ENCODE results near the gene CDHR1. TPM values are rescaled to one million over a fixed set of nuclear protein-coding genes. Genes with fewer than 3 reads are reported as not detected.

The CDHR1 gene
- polyA plus RNA-seq, 1 donor from 2014 or later = 1.9 TPM

DNA sequence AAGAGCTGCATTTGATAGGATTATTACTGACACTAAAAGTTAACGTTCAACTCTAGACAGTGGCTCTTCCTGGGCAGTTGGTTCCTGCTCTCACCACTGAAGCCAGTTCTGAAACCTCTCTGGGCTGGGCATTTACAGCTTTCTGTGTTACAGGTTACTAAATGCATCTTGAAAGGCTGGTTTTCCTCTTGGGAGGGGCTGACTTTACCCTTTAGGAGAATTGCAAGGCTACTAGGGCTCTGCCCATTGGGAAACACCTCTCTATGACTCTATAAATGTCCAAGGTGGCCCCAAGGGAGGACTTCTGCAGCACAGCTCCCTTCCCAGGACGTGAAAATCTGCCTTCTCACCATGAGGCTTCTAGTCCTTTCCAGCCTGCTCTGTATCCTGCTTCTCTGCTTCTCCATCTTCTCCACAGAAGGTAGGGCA lies 20.8 kb upstream of the CDHR1 start, which contains the start of gene GPR15LG:
Gene GPR15LG (plus strand): TSS at position 301 of the 429 bp plus-strand sequence. CDS start 51 bp downstream, at position 352.
- Histone ChIP-seq H3K9ac (ENCODE audit: low read length) (no peak within 1 kb of the TSS), H3K4me3 (ENCODE audit: low read length) (no peak within 1 kb of the TSS), H3K27me3 (ENCODE audit: insufficient read depth, low read depth, low read length) (no peaks in the 10 kb centered on the region), H3K9me3 (ENCODE audit: low read length) (no peaks in the 10 kb centered on the region), H3K27ac (ENCODE audit: low read length) (no peak within 1 kb of the TSS), H3K9me2 (ENCODE audit: insufficient read depth, low read length) (no peaks in the 10 kb centered on the region), H4K20me1 (ENCODE audit: insufficient read depth) (no peaks in the 10 kb centered on the region), H2AFZ (ENCODE audit: low read depth, low read length) (no peak within 1 kb of the TSS), H3K36me3 (ENCODE audit: insufficient read depth, low read length) (no peaks in the 10 kb centered on the region), H3K79me2 (replicated peaks; ENCODE audit: insufficient read depth, low read length) (no peaks in the 10 kb centered on the region), H3F3A (ENCODE audit: insufficient read depth, low read length, poor library complexity, severe bottlenecking) (no peaks in the 10 kb centered on the region), H3K4me2 (ENCODE audit: low read length) (no peak within 1 kb of the TSS)
- TF ChIP-seq, protein P1, sequence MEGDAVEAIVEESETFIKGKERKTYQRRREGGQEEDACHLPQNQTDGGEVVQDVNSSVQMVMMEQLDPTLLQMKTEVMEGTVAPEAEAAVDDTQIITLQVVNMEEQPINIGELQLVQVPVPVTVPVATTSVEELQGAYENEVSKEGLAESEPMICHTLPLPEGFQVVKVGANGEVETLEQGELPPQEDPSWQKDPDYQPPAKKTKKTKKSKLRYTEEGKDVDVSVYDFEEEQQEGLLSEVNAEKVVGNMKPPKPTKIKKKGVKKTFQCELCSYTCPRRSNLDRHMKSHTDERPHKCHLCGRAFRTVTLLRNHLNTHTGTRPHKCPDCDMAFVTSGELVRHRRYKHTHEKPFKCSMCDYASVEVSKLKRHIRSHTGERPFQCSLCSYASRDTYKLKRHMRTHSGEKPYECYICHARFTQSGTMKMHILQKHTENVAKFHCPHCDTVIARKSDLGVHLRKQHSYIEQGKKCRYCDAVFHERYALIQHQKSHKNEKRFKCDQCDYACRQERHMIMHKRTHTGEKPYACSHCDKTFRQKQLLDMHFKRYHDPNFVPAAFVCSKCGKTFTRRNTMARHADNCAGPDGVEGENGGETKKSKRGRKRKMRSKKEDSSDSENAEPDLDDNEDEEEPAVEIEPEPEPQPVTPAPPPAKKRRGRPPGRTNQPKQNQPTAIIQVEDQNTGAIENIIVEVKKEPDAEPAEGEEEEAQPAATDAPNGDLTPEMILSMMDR (IDR thresholded peaks at IDR 0.05; ENCODE audit: poor library complexity, severe bottlenecking) = no peak
- no peak for TF ChIP-seq SMC3 (conservative IDR thresholded peaks at IDR 0.05; ENCODE audit: poor library complexity)
- no peak for TF ChIP-seq RAD21 (conservative IDR thresholded peaks at IDR 0.05)
- no peak for TF ChIP-seq TAF1 (IDR thresholded peaks at IDR 0.05; ENCODE audit: low read depth)
- TF ChIP-seq, protein P2, sequence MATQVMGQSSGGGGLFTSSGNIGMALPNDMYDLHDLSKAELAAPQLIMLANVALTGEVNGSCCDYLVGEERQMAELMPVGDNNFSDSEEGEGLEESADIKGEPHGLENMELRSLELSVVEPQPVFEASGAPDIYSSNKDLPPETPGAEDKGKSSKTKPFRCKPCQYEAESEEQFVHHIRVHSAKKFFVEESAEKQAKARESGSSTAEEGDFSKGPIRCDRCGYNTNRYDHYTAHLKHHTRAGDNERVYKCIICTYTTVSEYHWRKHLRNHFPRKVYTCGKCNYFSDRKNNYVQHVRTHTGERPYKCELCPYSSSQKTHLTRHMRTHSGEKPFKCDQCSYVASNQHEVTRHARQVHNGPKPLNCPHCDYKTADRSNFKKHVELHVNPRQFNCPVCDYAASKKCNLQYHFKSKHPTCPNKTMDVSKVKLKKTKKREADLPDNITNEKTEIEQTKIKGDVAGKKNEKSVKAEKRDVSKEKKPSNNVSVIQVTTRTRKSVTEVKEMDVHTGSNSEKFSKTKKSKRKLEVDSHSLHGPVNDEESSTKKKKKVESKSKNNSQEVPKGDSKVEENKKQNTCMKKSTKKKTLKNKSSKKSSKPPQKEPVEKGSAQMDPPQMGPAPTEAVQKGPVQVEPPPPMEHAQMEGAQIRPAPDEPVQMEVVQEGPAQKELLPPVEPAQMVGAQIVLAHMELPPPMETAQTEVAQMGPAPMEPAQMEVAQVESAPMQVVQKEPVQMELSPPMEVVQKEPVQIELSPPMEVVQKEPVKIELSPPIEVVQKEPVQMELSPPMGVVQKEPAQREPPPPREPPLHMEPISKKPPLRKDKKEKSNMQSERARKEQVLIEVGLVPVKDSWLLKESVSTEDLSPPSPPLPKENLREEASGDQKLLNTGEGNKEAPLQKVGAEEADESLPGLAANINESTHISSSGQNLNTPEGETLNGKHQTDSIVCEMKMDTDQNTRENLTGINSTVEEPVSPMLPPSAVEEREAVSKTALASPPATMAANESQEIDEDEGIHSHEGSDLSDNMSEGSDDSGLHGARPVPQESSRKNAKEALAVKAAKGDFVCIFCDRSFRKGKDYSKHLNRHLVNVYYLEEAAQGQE (IDR thresholded peaks at IDR 0.05; ENCODE audit: borderline replicate concordance) = no peak
- no peak for TF ChIP-seq MXI1 (conservative IDR thresholded peaks at IDR 0.05; ENCODE audit: poor library complexity, severe bottlenecking)
- TF ChIP-seq POLR2AphosphoS5 (IDR thresholded peaks at IDR 0.05) = no peak
- no peak for TF ChIP-seq EZH2 (IDR thresholded peaks at IDR 0.05; ENCODE audit: borderline replicate concordance, insufficient read depth, low read length, poor library complexity, severe bottlenecking)
- TF ChIP-seq EP300 (conservative IDR thresholded peaks at IDR 0.05; ENCODE audit: poor library complexity, severe bottlenecking) = no peak

DNA sequence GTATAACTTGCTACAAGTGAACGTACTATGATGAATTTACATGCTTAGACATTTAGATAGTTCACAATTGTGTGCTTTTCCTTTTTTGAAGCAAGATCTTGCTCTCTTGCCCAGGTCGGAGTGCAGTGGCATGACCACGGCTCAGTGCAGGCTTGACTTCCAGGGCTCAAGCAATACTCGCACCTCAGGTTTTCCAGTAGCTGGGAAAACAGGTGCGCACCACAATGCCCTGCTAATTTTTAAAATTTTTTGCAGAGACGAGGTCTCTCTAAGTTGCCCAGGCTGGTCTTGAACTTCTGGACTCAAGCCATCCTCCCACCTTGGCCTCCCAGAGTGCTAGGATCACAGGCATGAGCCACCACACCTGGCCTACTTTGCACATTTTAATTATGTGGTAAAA lies 18.9 kb upstream of the CDHR1 start:
- no peaks in the 10 kb centered on the region for H4K20me1 ChIP-seq (ENCODE audit: insufficient read depth)
- no peak overlapping the region for H3K27ac ChIP-seq (ENCODE audit: low read length)
- H2AFZ ChIP-seq (ENCODE audit: low read depth, low read length) = no peak overlapping the region
- H3F3A ChIP-seq (ENCODE audit: insufficient read depth, low read length, poor library complexity, severe bottlenecking) = no peaks in the 10 kb centered on the region
- no peak overlapping the region for H3K4me3 ChIP-seq (ENCODE audit: low read length)
- no peak overlapping the region for H3K9ac ChIP-seq (ENCODE audit: low read length)
- no peak overlapping the region for H3K4me2 ChIP-seq (ENCODE audit: low read length)
- TF ChIP-seq RAD21 (conservative IDR thresholded peaks at IDR 0.05) (no peak), EP300 (conservative IDR thresholded peaks at IDR 0.05; ENCODE audit: poor library complexity, severe bottlenecking) (no peak), MXI1 (conservative IDR thresholded peaks at IDR 0.05; ENCODE audit: poor library complexity, severe bottlenecking) (no peak), TAF1 (IDR thresholded peaks at IDR 0.05; ENCODE audit: low read depth) (no peak), EZH2 (IDR thresholded peaks at IDR 0.05; ENCODE audit: borderline replicate concordance, insufficient read depth, low read length, poor library complexity, severe bottlenecking) (no peak), SMC3 (conservative IDR thresholded peaks at IDR 0.05; ENCODE audit: poor library complexity) (no peak), POLR2AphosphoS5 (IDR thresholded peaks at IDR 0.05) (no peak)
- TF ChIP-seq, protein P2 (IDR thresholded peaks at IDR 0.05; ENCODE audit: borderline replicate concordance) = no peak
- TF ChIP-seq, protein P1 (IDR thresholded peaks at IDR 0.05; ENCODE audit: poor library complexity, severe bottlenecking) = no peak
- H3K27me3 ChIP-seq (ENCODE audit: insufficient read depth, low read depth, low read length) = no peaks in the 10 kb centered on the region
- no peaks in the 10 kb centered on the region for H3K36me3 ChIP-seq (ENCODE audit: insufficient read depth, low read length)
- H3K79me2 ChIP-seq (replicated peaks; ENCODE audit: insufficient read depth, low read length) = no peaks in the 10 kb centered on the region
- no peaks in the 10 kb centered on the region for H3K9me2 ChIP-seq (ENCODE audit: insufficient read depth, low read length)
- H3K9me3 ChIP-seq (ENCODE audit: low read length) = no peaks in the 10 kb centered on the region
